HG03159 (cell line): ENCODE measurements around the gene TUG1.

Experiments
- ATAC-seq: cut with Tn5 transposase; IDR thresholded peaks from one replicate; pipeline ENCODE4 v1.9.1; 2021; ENCODE audit warnings: mild to moderate bottlenecking, moderate library complexity; ENCODE audit not compliant: unreplicated experiment

The TUG1 gene

GRCh38 chr22:30947173-30947815 is 21.8 kb upstream of the TUG1 start:
- no peak for ATAC-seq

DNA sequence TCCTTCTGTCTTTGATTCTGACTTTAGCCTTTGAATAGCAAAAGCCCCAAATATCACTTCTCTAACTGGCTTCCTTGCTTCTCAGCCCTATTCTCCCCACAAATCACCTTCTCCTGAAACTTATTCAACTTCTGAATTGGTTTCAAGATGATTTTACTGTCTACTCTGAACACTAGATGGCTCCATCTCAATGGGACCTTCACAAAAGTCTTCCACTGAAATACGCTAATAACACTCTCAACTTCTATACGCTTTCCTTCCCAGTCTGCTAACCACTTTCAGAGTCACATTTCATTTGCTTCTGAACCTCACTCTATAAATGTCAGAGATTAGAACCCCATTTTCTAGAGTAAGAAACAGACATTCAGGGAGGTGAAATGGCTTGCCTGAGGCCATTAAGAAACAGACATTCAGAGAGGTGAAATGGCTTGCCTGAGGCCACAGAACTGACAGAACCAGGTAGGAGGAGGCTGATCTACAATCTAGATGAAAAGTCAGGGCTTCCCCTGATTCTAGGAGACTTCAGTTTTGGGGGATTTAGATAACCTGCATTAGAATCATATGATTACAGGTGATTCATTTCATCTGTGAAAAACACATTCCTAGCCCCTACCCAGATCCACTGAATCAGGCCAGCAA is 21.1 kb upstream of the TUG1 start:
- ATAC-seq, result no peak

DNA sequence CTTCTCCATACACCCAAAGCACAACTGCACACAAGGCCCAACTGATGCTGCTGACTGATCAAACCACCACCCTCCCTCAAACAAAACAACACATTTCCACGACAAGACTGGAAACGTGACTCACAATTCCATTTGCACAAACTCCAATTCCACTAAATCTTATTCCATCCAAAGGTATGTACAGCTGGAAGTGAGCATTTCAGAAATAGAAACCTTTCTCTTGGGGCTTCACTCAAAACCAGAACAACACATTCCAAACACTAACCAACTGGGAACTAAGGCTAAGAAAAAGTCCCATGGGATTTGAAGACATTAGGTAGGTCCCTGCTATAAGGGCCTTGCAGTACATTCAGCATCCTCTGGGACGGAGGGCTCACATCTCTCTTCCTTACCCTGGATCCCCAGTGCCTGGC is 20.1 kb upstream of the TUG1 start:
- ATAC-seq, result no peak

GRCh38 chr22:30949934-30950660 is 19.0 kb upstream of the TUG1 start:
- no peak for ATAC-seq

DNA sequence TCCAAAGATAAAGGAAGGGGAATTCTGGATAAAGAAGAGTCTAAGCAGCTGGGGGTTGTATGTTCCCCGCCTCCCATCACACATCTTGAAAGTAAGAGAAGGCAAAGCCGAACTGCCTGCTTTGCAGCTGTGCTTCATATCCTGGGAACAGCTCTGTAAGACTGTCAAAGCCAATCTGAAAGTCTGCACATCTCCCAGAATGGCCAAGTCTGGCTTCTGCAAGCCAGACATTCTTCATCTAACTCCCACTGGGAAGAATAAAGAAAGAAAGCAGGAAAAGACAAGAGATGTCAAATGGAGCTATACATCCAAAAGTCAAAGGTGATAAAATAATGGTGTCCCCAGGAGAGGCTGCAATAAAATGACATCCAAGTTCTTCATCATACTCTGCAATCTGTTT is 15.9 kb upstream of the TUG1 start:
- ATAC-seq, result no peak

DNA sequence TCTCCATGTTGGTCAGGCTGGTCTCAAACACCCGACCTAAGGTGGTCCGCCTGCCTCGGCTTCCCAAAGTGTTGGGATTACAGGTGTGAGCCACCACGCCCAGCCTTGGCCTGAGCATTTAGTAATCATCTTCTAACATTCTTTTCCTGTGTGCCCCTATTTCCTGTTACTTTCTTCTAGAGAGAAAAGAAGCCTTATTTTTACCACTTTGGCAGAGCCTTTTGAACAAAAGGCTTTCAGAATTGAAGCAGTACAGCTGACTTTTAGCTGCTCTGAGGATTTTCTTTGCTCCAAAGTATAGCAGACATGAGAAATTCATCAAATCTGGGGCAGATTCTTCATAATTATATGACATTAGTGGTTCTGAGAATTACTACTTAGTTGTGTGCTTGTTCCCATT is 13.9 kb upstream of the TUG1 start:
- ATAC-seq, result no peak

GRCh38 chr22:30964858-30965257 is 4.2 kb upstream of the TUG1 start:
- no peak for ATAC-seq

DNA sequence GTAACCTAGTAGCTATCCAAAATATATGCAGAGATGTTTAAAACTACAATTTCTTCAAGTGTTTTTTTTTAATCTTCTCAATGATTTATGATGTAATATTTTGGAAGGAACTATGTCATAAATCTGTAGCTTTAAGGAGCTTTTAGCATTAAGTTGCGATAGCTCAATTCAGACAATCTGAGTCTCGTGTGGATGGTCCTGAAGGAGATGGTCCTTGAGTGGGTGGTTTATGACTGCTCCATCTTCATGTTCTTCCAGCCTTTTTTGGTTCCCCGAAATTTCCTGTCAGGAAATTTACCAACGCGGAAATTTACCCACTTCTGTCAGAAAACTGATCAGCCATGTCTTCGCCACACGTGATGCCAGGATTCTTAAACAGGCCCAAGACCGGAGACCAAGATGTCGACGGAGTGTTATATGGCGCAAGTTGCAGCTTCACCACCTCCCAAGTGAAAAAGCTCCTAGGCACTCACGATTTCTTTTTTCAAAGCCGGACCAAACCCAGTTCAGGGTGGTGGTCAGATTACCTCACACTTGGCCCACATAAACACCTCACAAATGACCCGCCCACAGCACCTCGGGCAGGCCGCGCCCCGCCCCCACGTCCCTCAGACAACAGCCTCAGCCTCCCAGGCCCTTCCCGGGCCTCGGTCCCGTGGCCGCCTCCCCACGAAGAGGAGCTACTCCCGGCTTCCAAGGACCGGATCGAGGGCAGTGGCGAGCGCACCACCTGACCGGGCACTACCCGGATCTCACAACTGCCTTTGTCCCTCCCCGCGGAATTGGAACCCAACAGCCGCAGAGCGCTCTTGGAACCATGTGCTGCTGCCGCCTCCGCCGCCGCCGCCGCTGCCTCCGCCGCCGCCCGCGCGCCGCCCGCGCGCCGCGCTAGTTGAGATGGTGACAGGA is 796 bp upstream of the TUG1 start, which contains the start of gene MORC2:
TSS of gene MORC2 (minus strand) at position 760 of the 909 bp plus-strand sequence. CDS start 885 bp downstream, outside the sequence.
- peak; percentile 2 for ATAC-seq

GRCh38 chr22:30969532-30970355 is 679 bp downstream of the TUG1 start:
- ATAC-seq, result peak; percentile 32

GRCh38 chr22:30970356-30970746 is 1.3 kb downstream of the TUG1 start:
- ATAC-seq, result no peak

DNA sequence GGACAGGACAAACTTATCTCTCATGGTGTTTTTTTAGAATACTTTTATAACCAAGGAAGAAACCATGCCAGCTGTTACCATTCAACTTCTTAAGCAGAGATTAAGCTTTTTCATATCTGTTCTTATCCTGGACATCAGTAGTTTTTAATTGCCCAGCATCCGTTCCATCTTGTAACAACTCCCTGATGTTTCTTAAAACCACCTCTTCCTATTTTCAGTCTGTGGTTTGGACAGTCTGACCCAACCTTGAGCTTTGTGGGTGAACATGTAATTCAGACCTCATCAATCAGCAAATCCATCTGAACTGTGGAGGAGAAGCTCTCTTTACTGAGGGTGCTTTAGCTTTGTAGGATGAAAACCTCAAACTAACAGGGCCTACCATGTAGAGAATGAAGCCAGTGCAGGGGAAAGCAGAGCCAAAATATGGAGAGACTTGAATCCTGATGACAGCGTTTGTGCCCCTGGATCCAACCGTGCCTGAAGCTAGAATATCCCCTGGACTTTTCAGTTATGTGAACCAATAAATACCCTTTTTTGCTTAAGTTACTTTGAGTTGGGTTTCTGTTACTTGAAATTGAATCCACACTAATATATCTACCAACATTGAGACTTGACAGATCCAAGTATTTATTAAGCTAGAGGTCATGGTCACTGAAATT is 9.4 kb downstream of the TUG1 start:
- ATAC-seq, result no peak

- no peak for ATAC-seq
Observed at GRCh38 chr22:30979932-30980331, 10.9 kb downstream of the TUG1 start.

DNA sequence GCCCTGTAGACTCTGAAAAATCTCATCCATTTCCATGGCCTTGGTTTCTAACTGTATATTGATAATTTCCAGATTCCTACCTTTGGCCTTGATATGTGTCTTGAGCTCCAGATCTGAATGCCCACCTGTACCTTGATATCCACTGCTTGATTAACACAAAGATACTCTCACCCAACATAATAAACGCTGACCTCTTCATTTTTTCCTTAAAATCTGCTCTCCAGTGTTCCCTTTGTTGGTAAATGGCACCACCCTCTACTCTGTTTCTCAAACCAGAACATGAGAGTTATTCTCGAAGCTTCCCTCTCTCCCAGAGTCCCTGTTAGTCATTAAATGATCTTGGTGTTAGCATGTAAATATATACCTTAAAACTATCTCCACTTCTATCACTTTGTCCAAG is 13.4 kb downstream of the TUG1 start:
- no peak for ATAC-seq

- ATAC-seq, result no peak
Observed at GRCh38 chr22:30984317-30984716, 15.3 kb downstream of the TUG1 start.

DNA sequence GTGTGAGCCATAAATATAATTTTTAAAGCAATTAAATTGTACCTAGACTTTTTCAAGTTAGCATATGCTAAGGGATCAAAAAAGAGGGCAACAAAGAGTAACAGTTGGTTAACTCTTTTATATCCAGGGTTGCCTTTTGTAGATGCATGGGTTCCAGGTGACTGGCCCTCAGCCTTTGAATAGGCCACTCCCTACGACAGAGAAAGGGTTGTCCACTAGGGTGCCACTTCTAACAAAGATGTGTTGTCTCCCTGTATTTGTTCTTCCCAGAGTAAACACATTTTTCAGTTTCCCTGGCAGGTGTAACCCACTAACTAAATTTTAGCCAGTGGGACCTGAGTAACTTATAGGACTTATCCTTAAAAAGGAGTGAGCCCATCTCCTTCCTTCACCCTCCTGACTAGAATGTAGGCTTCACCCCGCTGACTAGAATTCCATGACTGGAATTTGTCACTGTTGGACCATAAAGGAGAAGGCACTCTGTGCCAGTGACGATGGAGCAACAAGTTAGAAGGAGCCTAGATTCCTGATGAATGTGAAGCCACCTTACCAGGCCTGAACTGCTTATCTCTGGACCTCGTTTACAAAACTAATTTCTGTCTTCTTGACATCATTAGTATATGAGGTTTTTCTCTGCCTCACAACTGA is 16.6 kb downstream of the TUG1 start:
- no peak for ATAC-seq

DNA sequence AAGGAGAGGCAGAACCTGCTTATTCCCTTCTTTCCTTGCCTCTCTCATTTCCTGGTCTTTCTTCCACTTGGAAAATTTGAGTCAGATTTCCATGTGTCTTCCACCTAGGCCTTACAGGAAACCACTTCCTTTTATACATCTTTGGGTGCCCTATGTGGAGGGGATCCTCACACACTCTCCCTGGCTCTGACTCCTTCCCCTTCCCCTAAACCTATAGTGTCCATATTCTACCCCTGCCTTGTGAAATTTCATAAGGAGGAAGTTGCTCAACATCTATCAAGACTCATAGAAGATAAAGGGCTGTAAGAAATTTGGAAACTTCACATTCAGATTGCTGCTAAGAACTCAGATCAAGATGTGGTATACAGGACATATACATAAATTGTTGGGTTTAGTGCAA is 20.4 kb downstream of the TUG1 start:
- ATAC-seq, result no peak

DNA sequence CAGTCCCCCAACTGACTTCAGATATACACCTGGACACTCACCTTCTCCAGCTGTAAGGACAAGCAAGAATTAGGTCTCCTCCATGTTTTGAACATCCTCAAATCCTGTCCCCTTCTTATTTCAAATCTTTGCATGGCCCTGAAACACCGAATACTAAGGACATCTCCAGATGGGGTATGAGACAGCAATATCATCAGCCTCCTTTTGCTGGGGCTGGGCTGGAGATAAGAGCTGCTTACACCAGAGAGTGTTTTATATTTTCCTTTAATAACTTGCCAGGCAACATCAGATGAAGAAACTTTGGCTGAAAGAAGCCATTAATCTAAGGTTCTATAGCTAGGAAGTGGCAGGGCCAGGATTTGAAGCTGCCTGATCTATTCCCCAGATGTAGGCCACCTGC is 21.6 kb downstream of the TUG1 start:
- no peak for ATAC-seq

- no peak for ATAC-seq
Observed at GRCh38 chr22:30992565-30992964, 23.5 kb downstream of the TUG1 start.

DNA sequence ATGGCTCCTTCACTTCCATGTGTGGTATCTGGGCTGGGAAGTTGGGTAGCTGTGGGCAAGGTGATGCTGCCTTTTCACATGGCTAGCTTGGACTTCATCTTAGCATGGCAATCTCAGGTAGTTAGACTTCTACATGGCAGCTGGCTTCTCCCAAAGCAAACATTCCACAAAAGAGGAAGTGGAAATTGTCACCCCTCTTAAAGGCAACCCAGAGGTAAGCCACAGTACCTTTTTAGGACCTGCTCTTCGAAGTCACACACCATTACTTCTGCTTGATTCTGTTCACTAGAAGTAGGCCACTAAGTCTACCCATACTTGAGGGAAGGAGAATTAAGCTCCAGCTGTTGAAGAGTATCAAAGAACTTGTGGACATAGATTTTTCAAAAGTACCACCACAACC is 25.9 kb downstream of the TUG1 start:
- no peak for ATAC-seq
